RPMI8226 (cell line): ENCODE data around the gene TNFRSF13B.
"Not testable (repeated sequence)": the region's sequence is repeated elsewhere in the genome, so short reads cannot be mapped to it uniquely, and the experiment has no call there.

Source experiments
- DNase-seq: peaks from one replicate; pipeline ENCODE4 v3.0.0-alpha.2; 2015

TNFRSF13B gene

DNA sequence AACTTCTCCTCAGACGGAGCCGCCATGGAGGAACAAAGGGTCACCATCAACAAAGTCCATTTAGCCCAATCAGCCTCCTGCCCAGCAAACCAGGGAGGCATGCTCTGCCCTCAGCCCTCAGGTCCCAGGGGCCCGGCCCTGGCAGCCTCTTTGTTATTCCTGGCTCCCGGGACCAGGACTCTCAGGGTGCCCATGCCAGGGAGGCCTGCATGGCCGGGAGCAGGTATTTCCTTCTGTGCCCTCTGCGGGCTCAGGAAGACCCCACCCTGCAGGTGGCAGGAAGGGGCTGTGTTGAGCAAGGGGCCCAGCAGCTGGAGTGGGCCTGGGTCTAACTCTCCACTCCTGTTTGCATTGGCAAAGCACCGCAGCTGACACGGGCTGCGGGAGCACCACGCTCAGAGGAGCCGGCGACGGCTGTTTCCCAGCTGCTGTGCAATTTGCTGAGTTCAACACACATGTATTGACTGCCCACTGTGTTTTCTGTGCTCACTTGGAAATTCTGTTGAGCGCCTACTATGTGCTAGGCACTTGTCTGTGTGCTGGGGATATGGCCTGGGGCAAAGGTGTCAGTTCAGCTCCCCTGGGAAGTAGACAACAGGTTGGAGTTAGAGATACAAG is 33.2 kb upstream of the TNFRSF13B start:
- DNase-seq = not testable (repeated sequence)

DNA sequence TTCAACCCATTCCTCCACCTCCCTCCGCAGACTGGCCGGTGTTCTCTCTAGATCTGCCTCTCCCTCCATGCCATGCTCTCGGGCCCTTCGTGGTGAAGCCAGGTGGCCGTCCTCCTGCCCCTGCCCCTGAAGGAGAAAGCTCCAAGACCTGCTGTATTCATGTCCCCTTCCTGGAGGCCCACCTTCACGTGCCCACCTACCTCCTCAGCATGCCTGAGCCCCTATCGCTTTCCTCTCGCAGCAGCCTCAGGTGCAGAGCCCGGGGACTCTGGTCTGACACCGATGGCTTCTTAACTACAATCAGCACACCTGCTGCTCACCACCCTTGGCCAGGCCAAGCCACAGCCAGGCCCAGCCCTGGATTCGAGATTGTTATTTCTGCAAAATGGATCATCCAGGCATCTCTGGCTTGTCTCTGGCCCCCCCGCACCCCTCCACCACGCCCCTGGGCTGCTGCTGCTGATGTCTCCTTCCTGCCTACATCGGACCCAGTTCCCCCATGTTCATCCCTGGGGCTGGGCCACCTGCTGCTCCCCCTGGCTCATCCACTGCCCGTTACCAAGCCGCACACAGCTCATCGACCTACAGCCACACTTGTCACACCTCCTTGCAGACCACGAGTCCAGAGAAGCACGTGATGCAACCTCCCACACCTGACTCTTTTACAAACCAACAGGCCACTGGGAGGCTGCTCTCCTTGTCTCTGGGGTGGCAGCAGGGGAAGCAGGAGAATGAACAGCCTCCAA is 32.5 kb upstream of the TNFRSF13B start:
- no peak for DNase-seq

DNA sequence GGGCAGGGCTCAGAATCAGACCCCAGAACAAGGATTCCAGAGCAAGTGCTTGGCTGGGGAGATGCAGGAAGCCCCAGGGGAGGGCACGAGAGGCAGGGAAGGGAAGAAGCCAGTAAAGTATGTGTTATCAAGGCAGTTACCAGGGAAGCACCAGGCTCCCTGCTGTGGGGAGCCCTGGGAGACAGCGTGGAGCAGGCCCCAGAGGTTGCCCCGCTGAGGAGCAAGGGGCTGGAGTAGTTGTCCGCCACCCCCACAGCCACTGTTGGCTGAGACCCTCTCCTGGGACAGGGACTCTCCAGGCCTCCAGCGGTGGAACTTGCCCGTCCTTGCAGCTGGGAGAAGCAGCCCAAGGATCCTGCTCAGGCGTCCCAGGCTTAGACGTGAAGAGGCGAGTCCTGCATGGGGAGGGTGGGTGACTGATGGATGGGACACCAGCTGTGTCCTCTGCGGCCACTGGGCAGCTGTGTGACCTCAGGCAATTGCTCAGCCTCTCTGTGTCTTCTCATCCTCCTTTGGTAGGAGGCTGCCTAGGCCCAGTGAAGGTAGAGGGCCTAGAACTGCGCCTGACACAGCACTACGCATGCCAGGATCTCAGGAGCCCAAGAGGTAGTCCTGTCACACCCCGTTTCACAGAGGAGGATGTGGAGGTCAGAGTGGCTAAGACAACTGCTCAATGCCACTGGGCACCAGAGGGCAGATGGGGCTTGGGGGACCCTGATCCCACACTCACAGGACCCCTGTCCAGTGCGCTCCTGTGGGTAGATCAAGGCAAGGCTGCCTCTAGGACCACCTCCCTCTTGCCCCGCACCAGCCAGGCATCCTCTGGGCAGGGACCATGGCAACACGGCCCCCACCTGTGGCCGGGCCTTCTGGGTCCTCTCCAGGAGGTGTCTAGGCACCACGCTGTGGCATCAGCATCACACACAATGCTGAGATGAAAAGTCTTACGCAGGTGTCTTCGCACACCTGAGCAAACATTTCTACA is 31.1 kb upstream of the TNFRSF13B start:
- DNase-seq = not testable (repeated sequence)

DNA sequence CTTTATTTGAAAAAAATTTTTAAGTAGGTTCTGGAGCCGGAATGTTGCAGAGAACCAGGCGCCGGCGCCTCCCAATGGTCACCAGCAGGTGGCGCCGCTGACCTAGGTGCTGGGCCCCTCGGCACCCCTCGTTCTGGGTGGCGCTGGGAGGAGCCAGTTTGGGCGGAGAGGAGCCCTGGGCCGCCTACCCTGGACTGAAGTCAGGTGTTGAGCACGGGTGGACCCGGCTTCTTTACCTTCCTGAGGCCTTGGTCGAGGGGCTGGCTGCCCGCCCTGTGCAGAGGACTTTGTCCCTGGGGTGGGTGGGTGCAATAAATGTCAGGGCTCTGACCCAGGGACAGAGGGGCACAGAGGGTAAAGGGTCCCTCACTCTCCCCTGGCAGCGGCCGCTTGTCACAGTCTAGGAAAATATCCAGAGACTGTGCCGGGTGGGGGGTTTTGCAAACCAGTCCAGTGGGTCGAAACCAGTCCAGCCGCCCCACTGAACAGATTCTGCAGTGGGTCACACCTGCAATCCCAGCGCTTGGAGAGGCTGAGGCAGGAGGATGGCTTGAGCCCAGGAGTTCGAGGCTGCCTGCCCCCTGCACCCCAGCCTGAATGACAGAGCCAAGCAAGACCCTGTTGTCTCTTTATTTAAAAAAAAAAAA is 30.1 kb upstream of the TNFRSF13B start:
- DNase-seq = peak; percentile 80

DNA sequence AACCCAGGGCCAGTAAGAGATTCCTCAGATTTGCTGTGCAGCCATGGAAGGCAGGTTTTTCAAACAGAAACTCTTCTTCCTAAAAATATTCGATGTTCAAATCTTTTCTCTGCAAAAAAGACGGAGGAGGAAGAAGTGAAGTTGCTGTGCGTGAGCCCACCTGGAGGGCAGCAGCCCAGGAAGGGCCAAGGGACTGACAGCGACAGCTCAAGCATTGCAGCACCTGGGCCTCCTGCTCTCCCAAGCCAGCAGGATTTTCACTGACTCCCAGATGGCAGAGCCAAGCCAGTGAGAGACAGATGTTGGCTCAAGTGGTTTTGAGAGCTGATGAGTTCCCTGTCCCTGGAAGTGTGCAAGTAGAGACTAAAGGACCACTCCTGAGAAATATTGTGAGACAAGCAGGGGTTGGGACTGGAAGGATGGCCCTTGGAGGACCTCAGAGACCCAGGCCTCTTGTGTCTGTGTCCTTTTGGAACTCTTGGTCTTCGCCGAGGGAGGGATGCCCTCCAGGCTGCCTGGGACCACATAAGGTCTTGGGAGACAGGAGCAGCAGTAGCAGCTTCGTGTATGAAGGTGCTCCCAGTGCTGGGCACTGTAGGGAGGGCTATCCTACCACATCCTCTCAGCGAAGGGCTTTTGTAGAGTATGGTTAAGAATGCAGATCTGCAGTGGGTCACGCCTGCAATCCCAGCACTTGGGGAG is 29.3 kb upstream of the TNFRSF13B start:
- DNase-seq = no peak

DNA sequence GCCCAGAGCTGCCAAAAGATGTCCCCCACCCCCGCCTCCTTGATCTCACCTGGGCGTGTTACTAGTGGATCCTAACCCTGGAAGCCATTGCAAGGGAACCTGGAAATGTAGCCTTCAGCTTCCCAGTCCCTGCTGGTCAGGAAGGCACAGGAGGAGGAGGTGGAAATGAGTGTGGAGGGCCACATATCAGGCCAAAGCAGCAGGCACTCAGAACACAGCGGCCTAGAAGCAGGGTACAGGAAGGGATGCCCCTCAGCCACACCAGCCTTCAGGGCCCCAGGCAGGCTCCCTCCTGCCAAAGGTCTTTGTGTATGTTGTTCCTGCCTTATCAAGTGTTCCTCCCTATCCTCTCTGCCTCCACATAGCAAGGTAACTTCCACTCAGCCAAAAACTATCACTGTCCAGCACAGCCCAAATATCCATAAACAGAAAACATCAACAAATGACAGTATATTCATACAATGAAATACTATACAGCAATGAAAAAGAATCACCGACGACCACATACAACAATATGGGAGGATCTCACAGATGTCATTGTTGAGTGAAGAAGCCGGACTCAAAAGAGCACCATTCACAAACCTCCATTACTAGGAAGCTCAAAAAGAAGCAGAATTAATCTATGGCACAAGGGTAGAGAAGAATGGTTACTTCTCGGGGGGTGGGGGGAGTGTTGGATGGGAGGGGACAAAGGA is 28.2 kb upstream of the TNFRSF13B start:
- no peak for DNase-seq

DNA sequence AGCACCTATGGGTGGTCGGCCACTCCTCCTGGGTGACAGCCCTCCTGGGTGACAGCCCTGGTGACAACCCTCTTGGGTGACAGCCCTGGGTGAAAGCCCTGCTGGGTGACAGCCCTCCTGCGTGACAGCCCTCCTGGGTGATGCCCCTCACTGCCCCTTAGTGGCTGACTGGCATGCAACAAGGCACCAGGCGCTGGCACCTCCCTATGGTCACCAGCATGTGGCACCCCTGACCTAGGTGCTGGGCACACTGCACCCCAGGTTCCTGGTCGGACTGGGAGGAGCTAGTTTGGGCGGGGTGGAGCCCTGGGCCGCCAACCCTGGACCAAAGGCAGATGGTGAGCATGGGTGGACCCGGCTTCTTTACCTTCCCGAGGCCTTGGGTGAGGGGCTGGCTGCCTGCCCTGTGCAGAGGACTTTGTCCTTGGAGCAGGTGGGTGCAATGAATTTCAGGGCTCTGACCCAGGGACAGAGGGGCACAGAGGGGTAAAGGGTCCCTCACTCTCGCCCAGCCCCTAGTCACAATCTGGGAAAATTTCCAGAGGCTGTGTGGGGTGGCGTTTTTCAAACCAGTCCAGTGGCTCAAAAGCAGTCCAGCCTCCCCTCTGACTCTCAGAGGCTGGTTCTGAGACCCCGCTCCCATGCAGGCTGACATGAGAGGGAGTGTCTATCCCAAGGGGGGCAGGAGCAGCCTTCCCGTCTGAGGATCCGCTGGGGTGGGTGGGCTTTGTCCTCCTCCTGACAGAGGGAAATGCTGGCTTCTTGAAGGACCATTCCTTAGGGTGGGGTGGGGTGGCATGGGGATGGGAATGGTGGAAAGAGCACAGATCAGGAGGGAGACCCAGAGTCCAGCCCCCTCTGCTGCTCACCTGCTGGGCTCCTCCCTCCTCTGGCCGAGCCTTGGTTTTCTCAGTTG is 25.9 kb upstream of the TNFRSF13B start:
- peak; percentile 86 for DNase-seq

DNA sequence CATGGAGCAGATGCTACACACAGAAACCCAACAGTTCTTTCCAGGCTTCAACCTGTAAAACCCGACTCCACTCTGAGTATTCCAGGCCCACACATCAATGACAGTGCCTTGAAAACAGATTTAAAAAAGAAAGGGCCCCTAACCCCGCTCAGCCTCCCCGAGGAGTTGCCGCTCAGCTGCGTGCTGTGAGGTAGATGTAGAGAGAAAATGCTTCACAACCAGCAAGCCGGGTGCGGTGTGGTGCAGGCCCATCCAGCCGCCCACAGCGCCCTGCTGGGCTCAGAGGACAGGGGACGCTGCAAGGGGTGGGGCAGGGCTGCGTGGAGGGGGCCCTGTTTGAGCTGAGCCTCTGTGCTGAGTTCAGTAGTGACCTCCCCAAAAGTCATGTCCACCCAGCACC is 24.8 kb upstream of the TNFRSF13B start:
- not testable (repeated sequence) for DNase-seq

DNA sequence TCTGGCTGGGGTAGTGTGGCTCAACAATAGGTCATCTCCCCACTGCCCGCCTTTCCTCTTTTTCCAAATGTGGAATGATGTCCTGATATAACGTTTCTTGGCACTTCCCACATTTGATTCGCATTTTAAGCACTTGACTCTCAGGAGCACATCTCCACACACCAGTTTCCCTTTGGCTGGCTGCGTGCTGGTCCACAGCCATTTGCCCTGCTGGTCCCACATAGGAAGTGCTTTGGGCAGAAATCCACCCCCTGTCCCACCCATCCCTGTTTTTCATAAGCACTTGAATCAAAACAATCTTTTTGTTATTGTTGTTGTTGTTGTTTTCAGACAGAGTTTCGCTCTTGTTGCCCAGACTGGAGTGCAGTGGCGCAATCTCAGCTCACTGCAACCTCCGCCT is 24.0 kb upstream of the TNFRSF13B start:
- DNase-seq = no peak

DNA sequence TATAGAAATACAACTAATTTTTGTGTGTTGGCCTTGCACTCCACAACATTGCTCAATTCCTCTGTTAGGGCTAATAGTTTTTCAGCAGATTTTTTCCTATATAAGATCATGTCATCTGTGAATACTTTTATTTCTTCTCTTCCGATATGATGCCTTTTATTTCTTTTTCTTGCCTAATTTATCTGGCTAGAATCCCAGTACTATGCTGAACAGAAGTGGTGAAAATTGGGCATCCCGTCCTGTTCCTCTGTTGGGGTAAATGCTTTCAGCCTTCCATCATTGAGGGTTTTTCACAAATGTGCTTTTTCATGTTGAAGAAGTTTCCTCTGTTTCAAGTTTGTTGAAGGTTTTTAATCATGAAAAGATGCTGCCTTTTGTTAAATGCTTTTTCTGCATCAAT is 22.7 kb upstream of the TNFRSF13B start:
- no peak for DNase-seq

DNA sequence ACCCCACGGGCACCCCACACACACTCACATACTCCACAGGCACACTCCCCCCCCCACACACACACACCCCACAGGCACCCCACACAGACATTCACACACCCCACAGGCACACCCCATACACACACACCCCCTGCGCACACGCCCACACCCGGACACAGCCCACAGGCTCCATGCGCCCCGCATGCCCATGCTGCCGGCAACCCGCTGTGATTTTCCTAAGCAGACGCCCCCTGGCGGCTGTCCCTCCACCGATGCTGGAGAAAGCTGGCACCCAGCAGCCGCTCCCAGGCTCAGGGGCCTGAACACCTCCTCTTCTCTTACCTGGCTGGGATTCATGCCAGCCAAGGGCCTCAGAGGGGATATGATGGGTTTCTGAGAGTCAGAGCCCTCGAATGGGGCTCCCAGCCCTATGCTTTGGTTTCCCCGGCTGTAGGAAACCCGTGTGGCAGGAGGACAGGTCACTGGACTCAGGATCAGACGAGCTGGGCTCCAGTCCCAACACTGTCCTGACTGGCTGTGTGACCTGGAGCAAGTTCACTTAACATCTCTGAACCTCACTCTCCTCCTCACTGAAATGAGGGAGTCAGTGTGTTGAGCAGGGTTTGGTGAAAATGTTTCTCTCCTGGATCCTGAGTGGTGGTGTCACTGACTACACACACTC is 19.6 kb upstream of the TNFRSF13B start:
- DNase-seq = peak; percentile 88

DNA sequence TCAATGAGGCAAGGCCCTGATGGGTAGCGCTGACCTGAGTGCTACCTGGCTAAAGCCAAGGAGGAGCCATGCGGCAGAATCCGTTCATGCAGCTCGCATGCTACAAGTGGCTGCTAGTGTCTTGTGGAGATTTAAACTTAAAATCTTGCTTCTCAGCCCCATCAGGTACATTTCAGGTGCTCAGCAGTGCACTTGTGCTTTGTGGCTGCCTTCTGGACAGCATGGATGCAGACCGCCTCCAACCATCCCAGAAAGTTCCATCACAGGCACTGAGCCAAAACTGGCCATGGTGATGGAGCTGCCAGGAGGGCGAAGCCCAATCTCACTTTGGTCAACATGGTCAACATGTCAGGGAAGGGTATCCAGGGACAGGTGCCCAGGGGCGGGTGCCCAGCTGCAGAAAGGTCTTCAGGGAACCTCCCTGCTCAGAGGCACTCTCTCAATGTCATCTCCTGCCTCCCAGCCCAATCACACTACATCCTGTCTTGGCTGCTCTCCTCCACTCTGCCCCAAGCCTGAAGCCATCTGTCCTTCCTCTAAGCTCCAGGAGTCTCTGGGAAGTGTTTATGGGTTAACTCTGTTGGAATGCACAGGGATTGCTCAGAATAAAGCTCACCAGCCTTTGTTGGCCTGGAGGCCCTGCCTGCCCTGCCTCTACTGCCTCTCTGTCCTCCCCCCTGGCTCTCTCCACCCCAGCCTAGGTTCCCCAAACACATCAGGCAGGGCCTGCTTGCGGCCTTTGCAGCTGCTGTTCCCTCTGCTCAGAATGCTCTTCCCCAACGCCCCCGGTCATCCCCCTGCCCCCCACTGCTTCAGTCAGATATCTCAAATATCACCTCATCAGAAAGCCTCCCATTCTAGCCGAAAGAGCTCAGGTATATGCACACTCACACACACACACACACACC is 18.3 kb upstream of the TNFRSF13B start:
- DNase-seq = peak; percentile 48

DNA sequence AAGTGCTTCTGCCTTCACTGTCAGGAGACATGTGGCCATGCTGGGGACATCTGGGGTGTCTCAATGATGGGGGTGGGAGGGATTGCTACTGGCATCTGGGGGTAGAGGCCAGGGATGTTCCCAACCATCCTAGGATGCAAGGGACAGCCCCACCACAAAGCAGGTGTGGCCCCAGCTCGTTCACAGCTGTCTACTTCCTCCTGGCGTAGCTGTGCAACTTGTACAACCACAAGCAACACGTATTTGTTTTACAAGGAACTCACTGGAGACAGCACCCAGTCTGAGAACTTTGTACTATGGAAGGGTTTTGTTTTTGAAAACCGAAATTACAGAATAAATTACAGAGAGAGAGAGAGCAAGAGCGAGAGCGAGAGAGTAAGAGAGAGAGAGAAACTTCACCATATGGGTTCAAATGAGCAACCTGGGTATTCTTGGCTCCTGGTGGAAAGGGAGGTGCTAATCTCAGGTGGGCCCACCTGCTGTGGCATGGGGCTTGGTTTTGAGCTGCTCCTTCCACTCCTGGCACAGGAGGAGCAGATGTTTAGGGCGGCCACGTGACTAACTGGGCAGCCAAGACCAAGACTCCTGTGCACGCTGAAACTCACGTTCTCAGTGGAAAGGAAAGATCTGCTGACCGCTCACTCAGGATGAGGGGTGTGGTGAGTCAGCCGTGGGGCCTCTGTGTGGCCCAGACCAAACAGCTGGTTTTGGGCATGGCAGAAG is 17.5 kb upstream of the TNFRSF13B start:
- peak; percentile 94 for DNase-seq

DNA sequence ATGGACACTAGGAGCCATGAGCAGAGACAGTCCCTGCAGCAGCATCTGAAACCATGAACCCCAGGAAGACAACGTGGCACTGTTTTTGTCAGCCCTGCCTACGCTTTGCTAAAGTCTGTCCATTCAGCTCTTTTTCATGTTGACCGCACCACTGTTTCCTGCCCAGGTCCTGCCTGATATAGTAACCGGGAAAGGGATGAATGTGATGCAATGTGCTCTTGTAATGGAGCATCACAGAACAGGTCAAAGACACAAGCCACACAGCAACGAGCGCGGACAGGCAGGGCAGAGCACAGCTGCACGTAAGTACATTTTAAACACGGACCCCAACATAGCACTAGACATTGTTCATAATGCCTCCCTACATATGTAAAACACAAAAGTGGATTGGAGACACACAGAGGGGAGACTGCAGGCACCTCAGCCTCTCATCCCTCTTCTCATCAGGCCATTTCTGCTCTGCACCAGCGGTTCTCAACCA is 16.9 kb upstream of the TNFRSF13B start:
- DNase-seq = peak; percentile 84

DNA sequence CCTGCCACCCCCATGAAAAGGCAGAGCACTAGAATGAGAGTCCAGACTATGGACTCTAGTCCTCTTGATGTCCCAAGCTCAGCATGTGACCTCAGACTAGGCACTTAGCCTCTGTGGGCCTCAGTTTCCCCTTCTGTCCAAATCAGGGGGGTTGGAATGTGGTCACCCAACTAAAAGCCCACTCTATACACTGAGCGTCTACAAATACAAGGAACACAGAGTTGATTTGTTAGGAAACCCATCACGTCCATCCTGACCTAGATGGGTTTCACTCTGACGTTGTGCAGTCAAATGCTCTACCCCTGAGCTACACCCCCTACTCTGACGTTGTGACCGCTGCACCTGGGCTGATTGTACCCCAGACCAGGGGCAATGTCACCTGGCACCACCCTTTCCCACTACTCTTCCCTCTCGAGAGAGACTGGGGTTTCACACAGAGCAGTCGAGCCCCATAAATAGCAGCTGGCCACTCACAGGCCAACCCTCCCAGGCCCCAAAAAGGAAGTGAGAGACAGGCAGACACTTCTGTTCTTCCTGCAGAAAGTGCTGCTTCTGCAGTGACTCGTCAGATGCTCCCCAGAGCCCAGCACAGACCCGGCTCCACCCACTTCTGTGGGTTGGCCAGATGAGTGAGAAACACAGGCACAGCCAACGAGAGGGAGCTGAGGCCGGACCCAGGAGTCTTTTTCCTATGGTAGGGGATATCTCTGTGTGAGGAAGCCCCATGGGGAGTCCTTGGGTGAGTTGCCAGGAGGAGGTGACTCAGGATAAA is 16.1 kb upstream of the TNFRSF13B start:
- peak; percentile 94 for DNase-seq

DNA sequence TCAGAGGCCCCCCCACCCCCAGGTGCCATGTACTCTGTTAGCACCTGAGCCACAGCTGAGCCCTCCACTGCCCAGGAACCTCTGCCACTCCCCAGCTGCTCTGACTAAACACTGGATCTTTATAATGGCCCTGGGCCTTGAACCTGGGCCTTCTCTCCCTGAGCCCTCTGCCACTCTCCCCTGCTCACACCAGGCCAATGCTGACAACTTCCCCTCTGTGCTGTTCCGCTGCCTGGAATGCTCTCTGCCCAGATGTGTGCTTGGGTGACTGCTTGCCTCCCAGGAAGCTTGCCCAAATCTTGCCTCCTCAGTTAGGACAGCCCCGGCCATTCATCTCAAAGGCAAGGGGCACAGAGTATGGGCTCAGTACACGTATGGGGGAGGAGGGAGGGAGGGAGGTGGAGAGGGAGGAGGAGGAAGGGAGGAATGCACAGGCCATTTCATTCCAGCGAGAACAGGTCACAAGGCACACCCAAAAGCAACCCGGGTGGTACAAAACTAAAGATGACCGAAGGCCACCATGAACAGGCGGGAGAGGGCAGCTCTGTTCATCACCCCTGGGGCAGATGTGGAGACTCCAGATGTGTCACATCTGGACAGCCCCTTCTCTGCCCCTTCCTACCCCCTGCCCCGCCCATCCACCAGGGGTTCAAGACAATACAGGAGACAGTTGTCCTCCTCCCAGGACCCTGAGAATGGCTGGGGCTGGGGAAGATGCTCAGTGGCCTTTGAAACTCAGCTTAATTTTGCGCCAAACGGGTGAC is 15.3 kb upstream of the TNFRSF13B start:
- DNase-seq = peak; percentile 70
